K562 (cell line): Measurements from ENCODE around the gene ADAT3. TPM values are rescaled to one million over a fixed set of nuclear protein-coding genes. Genes with fewer than 3 reads are reported as not detected.

ENCODE experiments used
- ADNP ChIP-seq: fragments of 200-800 bp; sonication (Bioruptor generic); IDR thresholded peaks from 2 replicates; pipeline ENCODE4 v1.6.1; 2016; ENCODE audit warnings: missing genetic modification characterization, missing compliant biosample characterization
- CBX1 ChIP-seq: sonication (generic); IDR thresholded peaks from 2 replicates; pipeline ENCODE4 v1.6.1; 2016; ENCODE audit warnings: antibody characterized with exemption, low read depth, mild to moderate bottlenecking
- ETV5 ChIP-seq: sonication (generic); formaldehyde crosslinking; IDR thresholded peaks from 2 replicates; pipeline ENCODE4 v1.4.0; 2020; ENCODE audit warnings: low read depth, mild to moderate bottlenecking, missing genetic modification reagents
- LEF1 ChIP-seq: fragments of 450-650 bp; IDR thresholded peaks from 2 replicates; pipeline ENCODE4 v1.6.1; 2016; ENCODE audit warnings: mild to moderate bottlenecking
- NR2C1 ChIP-seq, 2 experiments: fragments of 450-650 bp; IDR thresholded peaks; 2 replicates each; pipeline ENCODE4 v1.6.1; 2017; ENCODE audit warnings: mild to moderate bottlenecking in 2 of 2, antibody characterized with exemption in 1 of 2, inconsistent platforms in 1 of 2, missing compliant biosample characterization in 1 of 2, missing genetic modification characterization in 1 of 2
- PHB2 ChIP-seq: fragments of 450-650 bp; IDR thresholded peaks from 2 replicates; pipeline ENCODE4 v1.6.1; 2017; ENCODE audit warnings: low read depth
- POLR2AphosphoS2 ChIP-seq: IDR thresholded peaks from 2 replicates; pipeline ENCODE4 v1.6.1; 2012; ENCODE audit warnings: low read length, improper control_type of control experiment
- TAF7 ChIP-seq: fragments of 450-650 bp; IDR thresholded peaks from 2 replicates; pipeline ENCODE4 v1.6.1; 2016; ENCODE audit warnings: missing genetic modification characterization, missing compliant biosample characterization
- ZNF584 ChIP-seq: fragments of 200-800 bp; sonication (Bioruptor generic); IDR thresholded peaks from 2 replicates; pipeline ENCODE4 v1.6.1; 2016; ENCODE audit warnings: low read depth, mild to moderate bottlenecking, missing genetic modification characterization, missing compliant biosample characterization
- polyA plus RNA-seq, 8 experiments: library from polyadenylated mRNA; depleted of rRNA in 4 of 8; stranded (reverse) in 5 of 8; unstranded in 3 of 8; fragments of >200 nt; fragmentation: Nextera tagmentation in 2 of 8; fragmentation: Illumina TruSeq in 1 of 8; extraction: Ambion mirVana in 2 of 8; extraction: Trizol in 1 of 8; gene quantifications; 2 replicates each; pipeline versions ENCODE4 v1.2.1 to v1.2.3, GENCODE V29; 2011 to 2014; ENCODE audit warnings: inconsistent platforms in 1 of 8, missing spikeins in 1 of 8
- total RNA-seq, 7 experiments: library from RNA; depleted of rRNA in 6 of 7; stranded (reverse); fragments of >200 nt in 6 of 7; fragmentation: Illumina TruSeq in 2 of 7; extraction: Trizol in 2 of 7; gene quantifications; 2 replicates each; pipeline versions ENCODE4 v1.2.1 to v1.2.3, GENCODE V29; 2011 to 2021; ENCODE audit warnings: low replicate concordance in 1 of 7
- TF ChIP-seq, protein P1 (sequence below), 2 experiments: fragments of 450-650 bp in 1 of 2; sonication (generic) in 1 of 2; formaldehyde crosslinking in 1 of 2; IDR thresholded peaks; 2 replicates each; pipeline versions ENCODE4 v1.7.1 to v1.9.0; 2016 to 2022; ENCODE audit warnings: inconsistent platforms in 1 of 2, mild to moderate bottlenecking in 1 of 2, missing genetic modification reagents in 1 of 2
- TF ChIP-seq, protein P2 (sequence below): IDR thresholded peaks from 2 replicates; pipeline ENCODE4 v1.6.1; 2011; ENCODE audit warnings: borderline replicate concordance, low read depth, mild to moderate bottlenecking, moderate library complexity, low read length; ENCODE audit not compliant: insufficient read depth, poor library complexity, severe bottlenecking

The ADAT3 gene
- total and polyA plus RNA-seq, 9 of the 15 experiments (the other 6 are each of a cell fraction or from before 2014, with no cell fraction given) = 0.67 to 15.6 (median 7.8) TPM; not detected in 4

DNA sequence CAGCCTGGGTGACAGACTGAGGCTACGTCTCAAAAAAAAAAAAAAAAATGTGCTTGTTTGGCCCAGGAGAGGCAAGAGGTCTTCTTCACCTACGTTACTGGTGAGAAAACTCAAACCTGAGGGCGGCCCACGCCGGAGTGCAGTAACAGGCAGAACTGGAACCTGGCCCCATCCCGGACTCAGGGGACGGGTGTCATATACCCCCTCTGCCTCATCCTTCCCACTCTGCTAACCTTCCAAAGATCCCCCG is 414 bp upstream of the ADAT3 start (continued):
- TF ChIP-seq, protein P1, sequence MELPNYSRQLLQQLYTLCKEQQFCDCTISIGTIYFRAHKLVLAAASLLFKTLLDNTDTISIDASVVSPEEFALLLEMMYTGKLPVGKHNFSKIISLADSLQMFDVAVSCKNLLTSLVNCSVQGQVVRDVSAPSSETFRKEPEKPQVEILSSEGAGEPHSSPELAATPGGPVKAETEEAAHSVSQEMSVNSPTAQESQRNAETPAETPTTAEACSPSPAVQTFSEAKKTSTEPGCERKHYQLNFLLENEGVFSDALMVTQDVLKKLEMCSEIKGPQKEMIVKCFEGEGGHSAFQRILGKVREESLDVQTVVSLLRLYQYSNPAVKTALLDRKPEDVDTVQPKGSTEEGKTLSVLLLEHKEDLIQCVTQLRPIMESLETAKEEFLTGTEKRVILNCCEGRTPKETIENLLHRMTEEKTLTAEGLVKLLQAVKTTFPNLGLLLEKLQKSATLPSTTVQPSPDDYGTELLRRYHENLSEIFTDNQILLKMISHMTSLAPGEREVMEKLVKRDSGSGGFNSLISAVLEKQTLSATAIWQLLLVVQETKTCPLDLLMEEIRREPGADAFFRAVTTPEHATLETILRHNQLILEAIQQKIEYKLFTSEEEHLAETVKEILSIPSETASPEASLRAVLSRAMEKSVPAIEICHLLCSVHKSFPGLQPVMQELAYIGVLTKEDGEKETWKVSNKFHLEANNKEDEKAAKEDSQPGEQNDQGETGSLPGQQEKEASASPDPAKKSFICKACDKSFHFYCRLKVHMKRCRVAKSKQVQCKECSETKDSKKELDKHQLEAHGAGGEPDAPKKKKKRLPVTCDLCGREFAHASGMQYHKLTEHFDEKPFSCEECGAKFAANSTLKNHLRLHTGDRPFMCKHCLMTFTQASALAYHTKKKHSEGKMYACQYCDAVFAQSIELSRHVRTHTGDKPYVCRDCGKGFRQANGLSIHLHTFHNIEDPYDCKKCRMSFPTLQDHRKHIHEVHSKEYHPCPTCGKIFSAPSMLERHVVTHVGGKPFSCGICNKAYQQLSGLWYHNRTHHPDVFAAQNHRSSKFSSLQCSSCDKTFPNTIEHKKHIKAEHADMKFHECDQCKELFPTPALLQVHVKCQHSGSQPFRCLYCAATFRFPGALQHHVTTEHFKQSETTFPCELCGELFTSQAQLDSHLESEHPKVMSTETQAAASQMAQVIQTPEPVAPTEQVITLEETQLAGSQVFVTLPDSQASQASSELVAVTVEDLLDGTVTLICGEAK (IDR thresholded peaks at IDR 0.05) = peak; percentile 63; the same call in 1 of the 2 replicates
- TF ChIP-seq, protein P1 (CRISPR knock-in tag; IDR thresholded peaks at IDR 0.05) = no peak
- TF ChIP-seq, protein P2, sequence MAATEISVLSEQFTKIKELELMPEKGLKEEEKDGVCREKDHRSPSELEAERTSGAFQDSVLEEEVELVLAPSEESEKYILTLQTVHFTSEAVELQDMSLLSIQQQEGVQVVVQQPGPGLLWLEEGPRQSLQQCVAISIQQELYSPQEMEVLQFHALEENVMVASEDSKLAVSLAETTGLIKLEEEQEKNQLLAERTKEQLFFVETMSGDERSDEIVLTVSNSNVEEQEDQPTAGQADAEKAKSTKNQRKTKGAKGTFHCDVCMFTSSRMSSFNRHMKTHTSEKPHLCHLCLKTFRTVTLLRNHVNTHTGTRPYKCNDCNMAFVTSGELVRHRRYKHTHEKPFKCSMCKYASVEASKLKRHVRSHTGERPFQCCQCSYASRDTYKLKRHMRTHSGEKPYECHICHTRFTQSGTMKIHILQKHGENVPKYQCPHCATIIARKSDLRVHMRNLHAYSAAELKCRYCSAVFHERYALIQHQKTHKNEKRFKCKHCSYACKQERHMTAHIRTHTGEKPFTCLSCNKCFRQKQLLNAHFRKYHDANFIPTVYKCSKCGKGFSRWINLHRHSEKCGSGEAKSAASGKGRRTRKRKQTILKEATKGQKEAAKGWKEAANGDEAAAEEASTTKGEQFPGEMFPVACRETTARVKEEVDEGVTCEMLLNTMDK = no peak
- TF ChIP-seq ADNP (tag) = peak; percentile 100
- TF ChIP-seq ZNF584 (CRISPR knock-in tag) = no peak
- 0 out of 2 replicates have a peak, but pooled peaks have one; percentile 24 for TF ChIP-seq PHB2
- TF ChIP-seq LEF1 = 0 out of 2 replicates have a peak, but pooled peaks have one; percentile 7
- TF ChIP-seq ETV5 (CRISPR knock-in tag) = no peak
- no peak for TF ChIP-seq POLR2AphosphoS2
- TF ChIP-seq TAF7 (tag) = no peak
- TF ChIP-seq NR2C1 (IDR thresholded peaks at IDR 0.05) = 0 out of 2 replicates have a peak, but pooled peaks have one; percentile 14
- no peak for TF ChIP-seq NR2C1 (tag; IDR thresholded peaks at IDR 0.05)
- peak; percentile 90 for TF ChIP-seq CBX1
